ENCODE data around the gene GPNMB. TPM values are rescaled to one million over a fixed set of nuclear protein-coding genes. Genes with fewer than 3 reads are reported as not detected.

Gene GPNMB
- total and polyA plus RNA-seq, 4 donors: 2.6 to 10.5 (median 4.9) TPM

- Histone ChIP-seq H3K4me1 (ENCODE audit: control insufficient read depth in 4 of 4, insufficient read depth in 4 of 4, low read length in 3 of 4) (no peaks in the 10 kb centered on the region), H3K27me3 (ENCODE audit: control insufficient read depth in 4 of 4, insufficient read depth in 4 of 4, low read length in 3 of 4) (no peaks in the 10 kb centered on the region), H3K36me3 (ENCODE audit: control insufficient read depth in 4 of 4, insufficient read depth in 3 of 4, low read depth in 1 of 4, low read length in 3 of 4) (no peaks in the 10 kb centered on the region), H3K27ac (ENCODE audit: low read depth in 1 of 2, low read length in 2 of 2) (no peak overlapping the region), H3K9me3 (ENCODE audit: control insufficient read depth in 4 of 4, low read length in 3 of 4) (no peaks in the 10 kb centered on the region), H3K4me3 (ENCODE audit: low read depth in 1 of 3, low read length in 3 of 3) (no peak overlapping the region), H3K9ac (ENCODE audit: low read depth in 1 of 2, low read length in 2 of 2) (no peak overlapping the region)
- TF ChIP-seq GABPA (IDR thresholded peaks at IDR 0.05 in 1 of 2, conservative IDR thresholded peaks at IDR 0.05 in 1 of 2) (no peak), HNF4A (conservative IDR thresholded peaks at IDR 0.05) (no peak)
- no peak for DNase-seq (ENCODE audit: low spot score)
- WGBS: 95% methylated on average over 2 of the region's 2 CpGs
Observed at GRCh38 chr7:23279819-23280525, 33.4 kb downstream of the GPNMB start.

- no peak for DNase-seq (ENCODE audit: low spot score)
- Histone ChIP-seq H3K4me1 (ENCODE audit: control insufficient read depth in 4 of 4, insufficient read depth in 4 of 4, low read length in 3 of 4) (no peaks in the 10 kb centered on the region), H3K36me3 (ENCODE audit: control insufficient read depth in 4 of 4, insufficient read depth in 3 of 4, low read depth in 1 of 4, low read length in 3 of 4) (no peaks in the 10 kb centered on the region), H3K27me3 (ENCODE audit: control insufficient read depth in 4 of 4, insufficient read depth in 4 of 4, low read length in 3 of 4) (no peaks in the 10 kb centered on the region), H3K9me3 (ENCODE audit: control insufficient read depth in 4 of 4, low read length in 3 of 4) (no peaks in the 10 kb centered on the region), H3K9ac (ENCODE audit: low read depth in 1 of 2, low read length in 2 of 2) (no peak overlapping the region), H3K27ac (ENCODE audit: low read depth in 1 of 2, low read length in 2 of 2) (no peak overlapping the region), H3K4me3 (ENCODE audit: low read depth in 1 of 3, low read length in 3 of 3) (no peak overlapping the region)
- 96% methylated on average over 4 of the region's 4 CpGs for WGBS
- TF ChIP-seq EGR1 (IDR thresholded peaks at IDR 0.05; ENCODE audit: low read depth in 2 of 2): no peak
- TF ChIP-seq ATF3 (IDR thresholded peaks at IDR 0.05): no peak
- TF ChIP-seq HNF4A (conservative IDR thresholded peaks at IDR 0.05): no peak
- TF ChIP-seq YY1 (IDR thresholded peaks at IDR 0.05): no peak
- TF ChIP-seq CTCF (IDR thresholded peaks at IDR 0.05; ENCODE audit: low read depth, low read length, missing input control): no peak
- TF ChIP-seq FOXA1 (IDR thresholded peaks at IDR 0.05): no peak
- TF ChIP-seq ZBTB33 (IDR thresholded peaks at IDR 0.05): no peak
- no peak for TF ChIP-seq GABPA (IDR thresholded peaks at IDR 0.05 in 1 of 2, conservative IDR thresholded peaks at IDR 0.05 in 1 of 2)
- TF ChIP-seq TAF1 (conservative IDR thresholded peaks at IDR 0.05): no peak
Observed at GRCh38 chr7:23283086-23283485, 36.5 kb downstream of the GPNMB start.

- Histone ChIP-seq H3K9ac (ENCODE audit: low read depth in 1 of 2, low read length in 2 of 2) (no peak overlapping the region), H3K9me3 (ENCODE audit: control insufficient read depth in 4 of 4, low read length in 3 of 4) (no peaks in the 10 kb centered on the region), H3K27ac (ENCODE audit: low read depth in 1 of 2, low read length in 2 of 2) (no peak overlapping the region), H3K36me3 (ENCODE audit: control insufficient read depth in 4 of 4, insufficient read depth in 3 of 4, low read depth in 1 of 4, low read length in 3 of 4) (no peaks in the 10 kb centered on the region), H3K4me3 (ENCODE audit: low read depth in 1 of 3, low read length in 3 of 3) (no peak overlapping the region), H3K4me1 (ENCODE audit: control insufficient read depth in 4 of 4, insufficient read depth in 4 of 4, low read length in 3 of 4) (no peaks in the 10 kb centered on the region), H3K27me3 (ENCODE audit: control insufficient read depth in 4 of 4, insufficient read depth in 4 of 4, low read length in 3 of 4) (no peaks in the 10 kb centered on the region)
- WGBS: 95% methylated on average over 2 of the region's 2 CpGs
- no peak for DNase-seq (ENCODE audit: low spot score)
- no peak for TF ChIP-seq HNF4G (IDR thresholded peaks at IDR 0.05)
- no peak for TF ChIP-seq ZBTB33 (IDR thresholded peaks at IDR 0.05)
- TF ChIP-seq FOXA1 (IDR thresholded peaks at IDR 0.05): no peak
- TF ChIP-seq SP1 (IDR thresholded peaks at IDR 0.05): no peak
- TF ChIP-seq RAD21 (IDR thresholded peaks at IDR 0.05): no peak
- TF ChIP-seq NR2F2 (IDR thresholded peaks at IDR 0.05): no peak
- TF ChIP-seq FOXA2 (IDR thresholded peaks at IDR 0.05): no peak
- no peak for TF ChIP-seq JUND (IDR thresholded peaks at IDR 0.05)
- TF ChIP-seq GABPA (IDR thresholded peaks at IDR 0.05 in 1 of 2, conservative IDR thresholded peaks at IDR 0.05 in 1 of 2): no peak
- TF ChIP-seq REST (IDR thresholded peaks at IDR 0.05): no peak
- no peak for TF ChIP-seq RXRA (IDR thresholded peaks at IDR 0.05)
Observed at GRCh38 chr7:23284871-23285270, 38.3 kb downstream of the GPNMB start.

Measured in liver (tissue), 9 donors.